Measurements from ENCODE around the gene BMP4. TPM values are rescaled to one million over a fixed set of nuclear protein-coding genes. Genes with fewer than 3 reads are reported as not detected.

BMP4 gene
- 63.2 and 98.1 TPM in 2 replicates for total RNA-seq

DNA sequence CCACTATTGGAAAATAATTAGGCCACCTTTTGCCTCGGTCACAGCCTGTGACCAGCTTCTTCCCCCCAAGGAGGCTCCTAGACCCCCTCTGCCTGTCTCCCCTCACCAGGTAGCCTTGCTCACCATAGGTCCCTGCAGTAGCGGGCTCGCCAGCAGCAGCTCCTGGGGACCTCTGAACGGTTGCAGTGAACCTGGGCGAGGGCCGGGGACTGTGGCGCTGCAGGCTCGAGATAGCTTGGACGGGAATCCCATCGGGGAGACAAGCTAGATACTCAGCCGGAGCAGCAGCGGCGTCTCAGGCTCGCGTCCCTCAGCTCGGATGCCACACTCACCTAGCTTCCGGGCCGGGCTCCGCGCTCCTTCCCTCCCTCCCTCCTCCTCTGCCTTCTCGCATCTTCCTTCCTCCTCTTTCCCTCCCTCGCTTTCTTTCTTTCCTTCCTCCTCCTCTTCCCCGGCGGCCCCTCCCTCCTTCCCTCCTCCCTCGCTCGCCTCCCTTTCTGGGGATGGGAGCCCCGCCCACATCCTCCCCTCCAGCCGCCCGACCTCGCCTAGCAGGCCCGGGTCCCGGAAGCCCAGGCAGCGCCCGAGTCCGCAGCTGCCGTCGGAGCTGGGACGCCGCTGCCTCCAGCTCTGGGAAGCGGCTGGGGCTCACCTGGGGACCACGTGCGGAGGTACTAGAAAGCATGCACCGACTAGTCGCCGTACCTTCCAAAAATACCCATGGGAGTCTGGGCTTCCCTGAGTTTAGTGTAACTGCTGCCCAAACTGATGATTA, at the start of gene BMP4:
BMP4 (minus strand) TSS at position 399 of the 775 bp plus-strand sequence. CDS start 4,603 bp downstream, outside the sequence.

Small RNA genes lying within 50 kb of the gene (small RNA-seq; reads per million reads assigned to genes)
- gene MIR5580, result 0.70 reads per million, percentile 4 among the genes with 10 or more reads in this experiment
